ENCODE data around the gene LGI2.

LGI2 gene

DNA sequence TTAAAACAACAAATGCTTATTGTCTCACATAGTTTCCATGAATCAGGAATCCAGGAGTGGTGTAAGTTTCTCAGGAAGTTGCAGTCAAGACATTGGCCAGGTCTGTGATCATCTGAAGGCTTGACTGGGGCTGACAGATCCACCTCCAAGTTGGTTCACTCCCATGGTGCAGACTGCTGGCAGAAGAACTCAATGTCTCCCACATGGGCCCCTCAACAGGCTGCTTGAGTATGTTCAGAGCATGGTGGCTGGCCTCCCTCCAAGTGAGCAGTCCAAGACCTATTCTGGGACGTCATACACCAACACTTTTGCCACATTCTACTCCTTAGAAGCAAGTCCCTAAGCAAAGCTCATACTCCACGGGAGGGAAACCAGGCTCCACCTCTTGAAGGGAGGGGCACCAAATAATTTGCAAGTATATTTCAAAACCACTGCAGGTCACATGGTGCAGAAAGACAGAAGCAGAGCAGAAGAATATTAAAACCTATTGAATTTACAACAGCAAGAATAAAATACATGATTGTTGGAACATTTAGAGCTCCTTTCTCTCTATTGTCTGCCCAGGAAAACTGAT is 35.3 kb downstream of the LGI2 start:
- no peak for DNase-seq (ENCODE audit: low read depth)

DNA sequence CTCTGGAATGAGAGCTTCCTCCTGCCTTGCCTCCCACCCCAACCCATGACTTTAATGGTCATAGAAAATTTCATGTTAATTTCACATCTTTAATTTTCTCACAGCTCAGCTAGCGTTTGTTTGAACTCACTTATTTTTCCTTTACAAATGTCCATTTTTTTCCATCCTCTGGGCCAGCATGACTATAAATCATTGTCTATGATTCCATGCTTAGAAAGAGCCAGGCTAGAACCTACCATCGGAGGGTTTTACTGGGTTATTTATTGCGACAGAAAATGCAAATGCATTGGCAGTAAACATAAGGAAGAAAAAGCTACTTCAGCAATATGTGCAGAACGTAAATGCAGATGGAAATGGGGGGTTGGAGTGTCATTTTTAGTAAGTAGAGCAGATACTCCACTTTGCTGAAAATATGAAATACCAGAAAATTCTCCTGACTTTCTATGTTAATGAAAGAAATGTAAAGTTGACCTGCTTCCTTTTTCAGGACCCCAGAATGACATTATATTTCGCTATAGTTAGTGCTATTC is 37.1 kb downstream of the LGI2 start:
- no peak for DNase-seq (ENCODE audit: low read depth)

DNA sequence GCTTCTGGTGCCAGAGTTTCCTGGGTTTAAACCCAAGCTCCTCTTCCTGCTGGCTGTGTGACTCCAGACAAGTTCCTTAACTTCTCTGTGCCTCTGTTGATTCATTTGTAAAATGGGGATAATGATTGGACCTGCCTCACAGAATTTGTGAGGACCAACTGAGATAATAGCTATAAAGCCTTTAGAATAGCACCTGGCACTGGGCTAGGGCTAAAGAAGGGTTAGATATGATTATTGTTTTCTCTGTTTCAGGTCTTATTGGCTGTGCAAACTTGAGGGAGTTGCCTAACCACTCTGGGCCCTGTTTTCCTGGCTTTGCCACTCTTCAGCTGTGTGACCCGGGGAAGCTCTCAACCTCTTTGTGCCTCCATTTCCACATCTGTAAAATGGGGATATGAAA is 37.8 kb downstream of the LGI2 start:
- DNase-seq (ENCODE audit: low read depth): no peak

DNA sequence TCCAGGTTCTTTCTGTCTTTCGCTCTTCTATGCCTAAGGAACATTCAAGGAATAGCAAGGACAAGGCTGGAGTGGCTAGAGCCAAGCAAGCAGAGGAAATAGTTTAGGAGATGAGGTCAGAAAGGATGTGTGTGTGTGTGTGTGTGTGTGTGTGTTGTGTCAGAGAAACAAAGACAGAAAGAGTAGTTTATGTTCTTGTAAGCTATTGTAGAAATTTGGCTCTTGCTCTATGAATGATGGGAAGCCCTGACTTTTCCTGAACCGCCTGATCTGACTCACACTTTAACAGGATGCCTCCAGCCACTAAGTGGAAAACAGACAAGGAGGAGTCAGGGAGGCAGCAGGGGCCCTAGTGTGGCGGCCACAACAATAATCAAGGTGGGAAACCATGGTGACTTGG is 39.7 kb downstream of the LGI2 start:
- peak; percentile 69 for DNase-seq (ENCODE audit: low read depth)

DNA sequence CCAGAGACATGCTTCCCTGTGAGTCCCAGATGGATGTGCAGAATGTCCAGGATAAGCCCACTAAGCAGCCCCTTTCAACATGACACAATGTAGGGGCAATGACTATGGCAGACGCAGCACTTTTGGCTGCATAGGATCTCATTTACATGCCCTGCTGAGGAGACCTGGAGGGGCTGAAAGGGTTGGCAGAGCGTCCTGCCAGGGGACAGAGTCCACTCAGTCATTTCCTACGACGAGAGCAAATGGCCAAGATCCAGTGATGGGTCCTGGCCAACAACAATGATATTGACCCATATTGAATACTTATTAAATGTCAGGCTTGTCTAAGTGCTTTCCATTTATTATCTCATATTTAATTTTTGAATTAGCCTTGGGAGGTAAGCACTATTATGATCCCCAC is 41.4 kb downstream of the LGI2 start:
- DNase-seq (ENCODE audit: low read depth): no peak

DNA sequence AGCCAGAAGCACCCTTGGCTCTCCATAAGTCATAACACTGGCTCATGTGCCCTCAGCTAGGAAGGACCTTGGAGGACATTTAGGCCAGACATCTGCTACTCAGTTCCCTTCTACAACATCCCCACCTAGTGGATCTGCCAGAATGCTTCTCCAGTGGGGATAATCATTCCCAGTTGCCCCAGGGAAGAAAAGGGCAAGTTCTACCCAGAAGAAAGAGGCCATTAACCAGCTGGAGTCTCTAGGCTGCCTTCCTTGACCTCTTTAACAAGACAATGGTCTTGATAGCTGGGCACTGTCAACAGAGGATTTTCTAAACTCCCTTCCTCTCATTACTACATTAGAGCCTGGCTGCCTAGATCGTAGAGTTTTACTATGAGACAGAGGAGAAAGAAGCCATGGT is 42.0 kb downstream of the LGI2 start:
- no peak for DNase-seq (ENCODE audit: low read depth)

DNA sequence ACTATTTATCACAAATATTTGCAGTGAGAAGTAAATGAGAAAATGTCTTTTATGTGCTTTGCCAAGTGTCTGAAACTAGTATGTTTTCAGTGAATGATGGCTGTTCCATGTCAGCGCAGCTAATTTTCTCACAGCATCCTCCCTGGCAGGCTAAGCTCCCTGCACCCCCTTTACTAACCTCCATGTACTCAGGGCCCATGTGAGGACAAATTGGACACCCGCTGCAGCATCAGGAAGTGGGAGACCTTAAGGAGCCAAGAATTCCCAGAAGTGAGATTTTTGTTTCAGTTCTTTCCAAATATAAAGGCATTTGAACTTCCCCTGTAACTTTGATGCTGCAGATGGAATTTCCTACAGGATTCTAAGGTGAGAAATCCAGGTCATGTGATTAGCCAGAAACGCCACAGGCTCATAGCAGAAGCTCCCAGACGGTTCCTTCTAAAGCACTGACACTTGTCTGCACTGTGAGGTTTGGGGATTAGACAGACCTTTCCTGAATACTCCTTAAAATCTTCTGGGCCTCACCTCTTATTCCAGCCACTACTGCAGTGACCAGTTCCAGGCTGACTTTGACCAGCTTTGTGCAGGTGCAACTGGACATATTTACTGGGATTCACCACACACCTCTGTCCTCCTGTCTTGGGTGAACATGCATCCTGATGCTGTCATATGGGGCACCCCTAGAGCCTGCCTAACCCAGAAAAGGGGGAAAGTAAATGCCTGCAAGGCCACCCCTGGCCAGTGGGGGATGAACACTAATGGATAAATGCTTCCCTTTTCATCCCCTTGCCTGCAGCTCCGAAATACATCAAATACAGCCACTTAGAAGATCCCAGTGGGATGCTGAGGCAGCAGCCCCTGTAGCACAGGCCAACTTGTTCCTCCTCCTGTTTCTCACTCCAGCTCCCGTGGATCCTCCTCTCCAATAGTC is 45.9 kb downstream of the LGI2 start:
- no peak for DNase-seq (ENCODE audit: low read depth)

DNA sequence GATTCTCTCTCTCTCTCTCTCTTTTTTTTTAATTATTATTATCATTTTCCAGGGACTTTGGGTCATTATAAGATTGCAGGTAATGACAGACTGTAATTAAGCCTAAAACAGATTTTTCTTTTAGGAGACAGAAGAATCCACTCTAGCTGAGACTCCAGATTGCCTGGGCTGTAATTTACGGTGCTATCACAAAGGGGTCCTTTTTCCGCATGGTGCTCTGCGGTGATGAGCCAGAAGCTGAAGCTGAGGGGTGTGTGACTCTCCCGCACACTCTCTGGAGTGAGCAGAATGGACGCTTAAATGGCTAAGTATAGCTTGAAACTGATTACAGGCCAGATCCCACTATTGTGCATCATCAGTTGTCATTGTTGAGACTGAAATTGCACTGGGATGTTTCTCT is 50.0 kb downstream of the LGI2 start:
- no peak for DNase-seq (ENCODE audit: low read depth)

DNA sequence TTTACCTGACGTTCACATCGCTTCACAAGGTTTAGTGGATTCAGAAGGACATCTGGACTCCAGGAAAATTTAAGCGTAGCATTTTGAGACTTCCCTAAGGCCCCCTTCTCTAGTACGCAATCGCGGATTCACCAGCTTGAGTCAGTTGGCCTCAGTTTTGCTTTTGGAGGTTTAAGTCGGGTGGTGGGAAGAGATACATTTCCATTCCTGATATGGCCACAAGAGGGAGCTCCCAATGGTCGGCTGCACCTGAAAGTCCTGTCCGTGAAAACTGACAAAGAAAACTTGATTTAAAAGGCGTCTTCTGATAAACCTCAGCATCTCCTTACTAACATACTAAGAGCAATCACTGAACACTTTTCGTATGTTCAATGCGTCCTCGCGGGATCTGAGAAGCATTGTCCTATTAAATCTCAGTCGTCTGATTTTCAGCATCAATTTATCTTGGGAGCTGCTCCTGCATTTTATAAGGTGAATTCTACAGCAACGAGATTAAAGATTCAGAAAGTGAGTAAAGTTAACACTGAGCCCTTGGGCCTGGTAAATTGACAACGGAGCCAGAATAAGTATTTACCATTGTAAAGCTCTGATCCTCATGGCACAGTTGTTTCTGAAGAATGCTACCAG is 50.6 kb downstream of the LGI2 start:
- peak; percentile 75 for DNase-seq (ENCODE audit: low read depth)

DNA sequence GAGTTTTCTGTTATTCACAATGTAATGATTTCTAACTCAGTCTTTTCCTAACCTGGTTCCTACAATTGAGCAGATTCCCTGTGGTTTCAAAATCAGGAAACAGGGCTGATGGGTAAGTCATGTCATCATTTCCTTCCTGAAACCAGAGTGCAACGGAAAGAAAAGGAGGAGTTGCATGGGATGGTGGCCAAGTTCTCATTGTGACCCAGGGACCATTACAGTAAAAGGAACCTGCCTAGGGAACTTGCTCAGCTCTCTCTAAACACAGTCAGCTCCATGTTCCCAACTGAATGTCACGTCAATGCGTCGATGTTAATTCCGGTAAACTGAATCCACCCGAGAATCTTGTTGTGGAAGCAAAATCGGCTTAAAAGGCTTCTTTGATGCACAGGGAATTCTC is 51.2 kb downstream of the LGI2 start:
- DNase-seq (ENCODE audit: low read depth): no peak

DNA sequence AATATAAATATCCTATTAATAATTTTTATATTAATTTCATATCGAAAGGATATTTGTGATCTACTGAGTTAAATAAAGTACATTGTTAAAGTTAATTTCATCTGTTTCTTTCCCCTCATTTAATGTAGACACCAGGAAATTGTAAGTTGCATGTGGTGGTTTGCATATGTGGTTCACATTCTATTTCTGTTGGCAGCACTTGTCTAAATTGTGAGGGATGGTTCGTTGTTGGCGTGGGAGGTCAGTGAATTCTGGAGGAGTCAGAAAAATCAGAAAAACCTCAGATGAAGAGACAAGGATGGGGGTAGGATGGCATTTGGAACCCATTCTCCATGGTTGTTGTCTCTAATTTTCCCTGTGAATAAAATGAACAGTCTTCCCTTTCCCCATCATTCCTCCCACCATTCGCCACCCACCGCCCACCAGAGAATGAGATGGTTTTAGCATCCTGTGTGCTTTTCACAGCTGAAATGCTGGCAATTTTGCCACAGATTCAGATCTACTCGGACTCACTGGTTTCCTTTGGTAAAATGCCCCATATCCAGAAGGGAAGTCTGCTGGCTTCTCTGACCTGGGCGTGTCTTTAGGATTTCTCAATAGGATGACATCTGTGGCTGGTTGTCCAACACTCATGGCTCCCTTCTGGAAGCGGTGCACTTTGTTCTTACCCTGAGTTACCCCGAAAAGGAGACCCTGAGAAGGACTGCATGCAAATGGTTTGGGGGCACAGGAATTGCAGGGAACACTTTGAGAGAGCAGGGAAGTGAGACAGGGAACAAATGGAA is 52.3 kb downstream of the LGI2 start:
- no peak for DNase-seq (ENCODE audit: low read depth)

DNA sequence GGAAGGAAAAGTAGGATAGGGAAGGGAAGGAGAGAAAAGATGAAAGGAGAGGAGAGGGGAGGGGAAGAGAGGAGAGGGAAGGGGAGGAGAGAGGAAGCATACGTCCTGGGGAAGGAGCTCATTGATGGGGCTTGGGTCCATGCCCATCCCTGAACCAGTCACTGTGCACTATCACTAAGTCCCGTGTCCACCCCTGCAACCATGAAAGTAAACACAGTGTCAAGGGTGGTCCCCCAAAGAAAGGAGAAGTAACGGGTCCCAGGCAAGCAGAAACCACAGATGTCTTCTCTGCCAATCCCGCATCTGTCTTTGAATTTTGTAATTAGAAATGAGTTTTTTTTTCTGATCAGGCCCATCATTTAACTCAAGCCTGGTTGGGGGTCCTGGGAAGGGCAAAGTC is 55.2 kb downstream of the LGI2 start:
- DNase-seq (ENCODE audit: low read depth): no peak

DNA sequence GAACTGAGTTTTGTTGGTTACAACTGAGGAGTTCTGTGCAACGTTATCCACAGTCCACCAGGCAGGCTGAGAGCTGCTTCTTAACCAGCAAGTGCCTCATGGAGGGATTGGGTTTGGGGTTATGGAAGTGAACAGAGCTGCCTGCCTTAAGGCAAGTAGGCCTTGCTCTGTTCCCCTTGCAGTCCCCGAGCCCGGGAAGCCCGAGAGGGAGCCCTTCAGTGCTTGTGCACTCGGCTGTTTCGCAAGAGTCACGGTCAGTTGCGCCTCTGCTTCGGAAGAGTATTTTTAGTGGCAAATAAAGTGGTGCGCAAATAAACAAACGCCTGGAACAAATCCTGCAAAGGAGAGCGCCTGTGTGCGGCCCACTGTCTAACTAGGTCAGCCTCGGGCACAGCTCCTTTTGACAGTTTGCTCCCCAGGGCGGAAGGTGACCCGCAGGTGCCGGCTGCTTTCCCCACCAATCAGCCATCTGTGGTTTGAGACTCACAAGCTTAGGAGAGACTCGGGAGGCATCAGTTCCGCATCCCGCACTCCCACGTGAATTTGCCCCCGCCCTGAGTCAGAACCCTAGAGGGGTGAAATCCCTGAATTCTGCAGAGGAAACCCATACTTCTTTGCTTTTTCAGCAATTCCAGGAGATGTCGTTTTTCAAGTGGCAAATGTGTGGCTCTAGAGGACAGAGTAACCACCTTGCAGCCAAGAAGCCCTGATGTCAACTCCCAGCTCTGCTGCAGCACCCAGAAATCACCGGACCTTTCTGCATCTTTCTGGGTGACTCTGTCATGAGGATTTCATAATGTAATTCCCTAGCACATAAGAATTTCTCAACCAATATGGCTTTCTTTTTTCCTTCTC is 56.8 kb downstream of the LGI2 start:
- no peak for DNase-seq (ENCODE audit: low read depth)

DNA sequence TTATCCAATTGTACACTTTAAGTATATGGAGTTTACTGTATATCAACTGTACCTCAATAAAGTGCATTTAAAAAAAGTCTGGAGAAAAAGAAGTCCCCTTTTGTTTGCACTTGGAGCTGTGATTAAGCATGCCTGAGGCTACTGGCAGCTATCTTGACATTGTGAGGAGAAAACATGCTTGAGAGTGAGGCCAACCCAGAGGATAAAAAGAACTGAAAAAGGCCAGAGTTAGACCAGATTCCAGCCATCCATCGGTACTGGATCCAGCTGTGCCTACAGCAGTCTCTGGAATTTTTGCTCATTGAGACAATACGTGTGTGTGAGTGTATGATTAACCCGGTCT is 57.4 kb downstream of the LGI2 start:
- DNase-seq (ENCODE audit: low read depth): no peak

DNA sequence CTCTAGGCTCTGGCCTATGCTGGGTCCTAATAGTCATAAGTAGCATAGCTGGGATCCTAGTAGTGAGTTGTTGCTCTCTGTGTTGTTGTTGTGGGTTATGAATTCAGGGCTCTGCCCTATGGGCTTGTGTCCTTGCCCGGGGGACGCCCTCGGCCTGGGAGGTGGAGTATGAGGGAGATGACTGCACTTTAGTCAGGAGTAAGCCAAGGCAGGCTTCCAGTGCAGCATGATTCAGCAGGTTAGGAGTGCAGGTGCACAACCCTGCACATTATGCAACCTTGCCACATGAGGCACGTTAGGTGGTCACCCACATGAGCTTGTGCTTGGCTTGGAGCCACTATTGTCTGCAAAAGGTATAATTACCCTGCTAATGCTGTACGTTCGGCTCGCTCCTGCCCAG is 59.6 kb downstream of the LGI2 start:
- DNase-seq (ENCODE audit: low read depth): no peak

DNA sequence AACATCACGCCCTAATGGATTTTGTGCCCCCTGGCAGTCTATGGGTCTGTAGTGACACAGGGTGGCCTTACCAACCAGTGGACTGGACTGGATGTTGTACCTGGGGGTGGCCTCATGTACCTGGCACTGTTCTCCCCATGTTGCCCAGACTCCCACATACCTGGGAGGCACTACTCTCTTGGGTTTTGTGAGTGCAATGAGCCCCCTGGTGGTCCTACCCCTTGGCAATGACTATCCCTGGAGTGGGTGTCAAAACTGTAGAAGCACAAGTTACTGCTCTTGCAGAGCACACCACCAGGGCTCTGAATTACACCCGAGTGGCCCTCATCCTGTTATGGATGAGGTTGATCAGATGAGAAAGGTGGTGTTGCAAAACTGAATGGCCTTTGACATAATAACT is 60.1 kb downstream of the LGI2 start:
- no peak for DNase-seq (ENCODE audit: low read depth)

DNA sequence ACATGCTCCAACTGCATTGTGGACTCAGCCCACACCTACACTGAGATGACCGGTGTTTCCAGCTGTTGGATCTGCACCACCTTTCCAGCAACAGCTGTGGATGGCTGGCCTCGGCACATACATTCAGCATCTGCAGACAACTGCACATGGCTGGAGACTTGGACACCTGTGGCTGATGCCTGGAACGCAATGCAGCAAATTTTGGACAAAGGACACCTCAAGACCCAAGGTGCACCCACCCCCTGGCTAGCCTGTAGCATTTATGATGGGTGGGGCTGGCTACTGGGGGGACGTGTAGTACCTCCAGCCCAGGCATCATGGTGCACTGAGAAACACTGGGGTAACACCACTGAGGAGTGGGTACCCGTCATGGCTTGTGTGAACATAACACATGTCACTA is 60.6 kb downstream of the LGI2 start:
- DNase-seq (ENCODE audit: low read depth): no peak

DNA sequence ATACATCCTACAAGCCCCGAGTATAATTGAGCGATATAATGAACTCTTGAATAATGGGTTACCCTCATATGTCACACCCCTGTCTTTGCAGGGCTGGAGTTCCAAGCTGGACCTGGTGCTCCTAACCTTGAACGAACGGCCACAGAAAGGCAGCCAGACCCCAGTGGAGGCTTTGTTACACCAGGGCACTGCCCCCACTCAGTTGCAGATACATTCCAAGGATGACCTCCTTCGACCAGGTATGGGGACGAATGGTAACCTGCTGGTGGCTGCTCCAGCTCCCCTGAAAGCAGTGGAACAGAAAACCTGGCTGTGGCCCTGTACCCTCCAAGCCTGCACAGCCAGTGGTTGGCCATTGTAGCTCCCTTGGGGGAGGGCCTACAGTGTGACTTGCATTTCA is 61.3 kb downstream of the LGI2 start:
- no peak for DNase-seq (ENCODE audit: low read depth)

DNA sequence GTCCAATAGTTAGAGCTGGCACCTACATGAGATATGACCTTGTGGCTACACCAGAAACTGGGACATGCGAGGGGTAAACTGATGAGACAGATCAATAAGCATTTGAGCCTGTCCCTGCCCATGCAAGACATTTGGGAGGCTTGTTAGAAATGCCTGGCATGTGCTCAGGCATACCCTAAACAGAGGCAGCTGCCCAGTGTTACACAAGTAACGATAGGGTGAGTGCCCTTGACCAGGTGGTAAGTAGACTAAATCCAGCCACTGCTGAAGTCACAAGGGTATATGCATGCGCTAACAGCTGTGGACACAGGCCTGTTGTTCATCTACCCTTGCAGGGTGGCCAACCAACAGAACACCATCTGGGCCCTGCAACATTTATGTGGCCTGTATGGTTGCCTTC is 61.8 kb downstream of the LGI2 start:
- no peak for DNase-seq (ENCODE audit: low read depth)

DNA sequence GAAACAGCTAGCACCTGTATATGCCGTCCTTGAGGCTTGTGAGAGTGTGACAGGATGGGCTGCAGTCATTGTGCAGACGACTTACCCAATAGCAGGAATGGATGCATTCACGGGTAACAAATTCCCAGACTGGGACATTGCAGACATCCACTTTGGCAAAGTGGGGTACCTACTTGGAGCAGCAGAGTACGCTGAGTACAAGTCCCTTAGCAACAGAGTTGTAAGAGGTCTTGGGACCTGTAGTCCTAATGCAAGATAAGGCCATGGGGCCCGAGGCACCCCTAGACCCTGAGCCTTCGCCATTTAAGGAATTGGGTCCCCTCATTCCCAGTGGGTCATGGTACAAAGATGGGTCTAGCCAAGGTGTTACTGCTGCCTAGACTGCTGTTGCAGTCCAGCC is 62.5 kb downstream of the LGI2 start:
- no peak for DNase-seq (ENCODE audit: low read depth)

DNA sequence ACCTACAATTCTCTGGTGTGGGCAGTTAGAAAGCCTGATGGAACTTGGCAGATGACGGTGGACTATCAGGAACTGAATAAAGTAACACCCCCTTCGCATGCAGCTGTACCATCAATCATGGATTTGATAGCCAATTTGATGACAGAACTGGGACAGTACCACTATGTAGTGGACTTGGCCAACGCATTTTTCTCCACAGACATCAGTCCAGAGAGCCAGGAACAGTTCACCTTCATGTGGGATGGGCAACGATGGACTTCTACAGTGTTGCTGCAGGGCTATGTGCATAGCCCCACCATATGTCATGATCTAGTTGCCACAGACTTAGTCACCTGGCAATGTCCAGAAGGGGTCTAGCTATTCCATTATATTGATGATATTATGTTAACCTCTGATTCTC is 63.4 kb downstream of the LGI2 start:
- DNase-seq (ENCODE audit: low read depth): no peak

DNA sequence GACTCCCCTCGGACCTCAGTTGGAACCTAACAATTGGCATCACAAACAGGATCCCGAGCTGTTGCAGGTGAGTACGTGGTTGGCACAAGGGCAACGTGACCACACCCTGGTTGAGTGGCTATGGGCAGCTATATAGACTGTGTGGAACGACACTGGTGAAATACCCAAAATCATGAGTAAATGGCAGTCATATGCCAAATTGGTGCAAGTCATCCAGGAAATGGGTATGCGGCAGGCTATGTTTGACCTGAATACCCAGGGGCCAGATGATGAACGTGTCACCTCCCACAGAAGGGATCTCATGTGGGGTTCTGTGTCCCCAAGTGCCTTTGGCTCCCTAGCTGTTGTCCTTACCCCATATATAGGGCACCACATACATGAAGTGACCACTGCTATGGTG is 64.7 kb downstream of the LGI2 start:
- no peak for DNase-seq (ENCODE audit: low read depth)

All from stromal cell of bone marrow (primary cell).